Liver (tissue), 9 donors: ENCODE data around the gene MARS1. TPM values are rescaled to one million over a fixed set of nuclear protein-coding genes. Genes with fewer than 3 reads are reported as not detected.

Experiments used
- DNase-seq: peaks from one replicate; pipeline ENCODE4 v3.0.0-alpha.2; 2017; ENCODE audit warnings: low spot score
- H3K27ac ChIP-seq, 2 donors: one replicate each; pipeline ENCODE4 v1.7.0; 2013; ENCODE audit warnings: inconsistent platforms in 2 of 2, low read length in 2 of 2, control low read depth in 1 of 2, low read depth in 1 of 2, mild to moderate bottlenecking in 1 of 2
- H3K27me3 ChIP-seq, 4 donors: one replicate each; pipeline versions ENCODE4 v1.6.1 to v1.7.0; 2013; ENCODE audit warnings: low read length in 3 of 4, inconsistent platforms in 1 of 4, mild to moderate bottlenecking in 1 of 4, moderate library complexity in 1 of 4; ENCODE audit not compliant: control insufficient read depth in 4 of 4, insufficient read depth in 4 of 4
- H3K36me3 ChIP-seq, 4 donors: one replicate each; pipeline versions ENCODE4 v1.6.1 to v1.7.0; 2013; ENCODE audit warnings: low read length in 3 of 4, mild to moderate bottlenecking in 3 of 4, low read depth in 1 of 4, moderate library complexity in 1 of 4; ENCODE audit not compliant: control insufficient read depth in 4 of 4, insufficient read depth in 3 of 4
- H3K4me1 ChIP-seq, 4 donors: one replicate each; pipeline versions ENCODE4 v1.6.1 to v1.7.0; 2013; ENCODE audit warnings: low read length in 3 of 4, mild to moderate bottlenecking in 3 of 4, moderate library complexity in 1 of 4; ENCODE audit not compliant: control insufficient read depth in 4 of 4, insufficient read depth in 4 of 4
- H3K4me3 ChIP-seq, 3 donors: one replicate each; pipeline versions ENCODE4 v1.6.1 to v1.7.0; 2013; ENCODE audit warnings: low read length in 3 of 3, control low read depth in 1 of 3, low read depth in 1 of 3, mild to moderate bottlenecking in 1 of 3
- H3K9ac ChIP-seq, 2 donors: one replicate each; pipeline ENCODE4 v1.7.0; 2013; ENCODE audit warnings: low read length in 2 of 2, mild to moderate bottlenecking in 2 of 2, moderate library complexity in 2 of 2, control low read depth in 1 of 2, low read depth in 1 of 2
- H3K9me3 ChIP-seq, 4 donors: one replicate each; pipeline versions ENCODE4 v1.6.1 to v1.7.0; 2013; ENCODE audit warnings: low read length in 3 of 4; ENCODE audit not compliant: control insufficient read depth in 4 of 4
- EGR1 ChIP-seq, 2 donors: IDR thresholded peaks; 2 replicates each; pipeline ENCODE4 v1.6.1; 2016 to 2018; ENCODE audit warnings: antibody characterized with exemption in 2 of 2, low read depth in 2 of 2
- FOXA1 ChIP-seq: IDR thresholded peaks from 2 replicates; pipeline ENCODE4 v1.6.1; 2016; ENCODE audit warnings: antibody characterized with exemption
- FOXA2 ChIP-seq: IDR thresholded peaks from 2 replicates; pipeline ENCODE4 v1.6.1; 2016; ENCODE audit warnings: antibody characterized with exemption
- GABPA ChIP-seq, 2 donors: IDR thresholded peaks in 1 of 2; conservative IDR thresholded peaks in 1 of 2; 2 replicates each; pipeline ENCODE4 v1.6.1; 2016; ENCODE audit warnings: antibody characterized with exemption in 2 of 2, mild to moderate bottlenecking in 1 of 2, moderate library complexity in 1 of 2
- HNF4A ChIP-seq, 2 donors: conservative IDR thresholded peaks; 2 replicates each; pipeline ENCODE4 v1.6.1; 2016; ENCODE audit warnings: antibody characterized with exemption in 2 of 2, mild to moderate bottlenecking in 2 of 2
- HNF4G ChIP-seq: IDR thresholded peaks from 2 replicates; pipeline ENCODE4 v1.6.1; 2016; ENCODE audit warnings: antibody characterized with exemption
- JUND ChIP-seq, 2 donors: IDR thresholded peaks; 2 replicates each; pipeline ENCODE4 v1.6.1; 2016; ENCODE audit warnings: antibody characterized with exemption in 2 of 2
- RAD21 ChIP-seq, 2 donors: IDR thresholded peaks; 2 replicates each; pipeline ENCODE4 v1.6.1; 2016; ENCODE audit warnings: antibody characterized with exemption in 2 of 2, mild to moderate bottlenecking in 2 of 2
- RXRA ChIP-seq, 2 donors: IDR thresholded peaks; 2 replicates each; pipeline ENCODE4 v1.6.1; 2017 to 2018; ENCODE audit warnings: antibody characterized with exemption in 2 of 2, mild to moderate bottlenecking in 1 of 2
- SP1 ChIP-seq: IDR thresholded peaks from 2 replicates; pipeline ENCODE4 v1.6.1; 2018; ENCODE audit warnings: antibody characterized with exemption, mild to moderate bottlenecking
- WGBS: extraction: QIAGEN DNeasy Blood & Tissue Kit; methylation state at CpG from one replicate; pipeline ENCODE4 v1.1.7; 2013; 5-methylcytosine and 5-hydroxymethylcytosine counted together
- polyA plus RNA-seq, 2 donors: library from polyadenylated mRNA; stranded (reverse) in 1 of 2; unstranded in 1 of 2; fragments of 200-250 nt in 1 of 2; fragments of >200 nt in 1 of 2; fragmentation: Nextera tagmentation in 1 of 2; extraction: Ambion mirVana in 1 of 2; gene quantifications; one replicate each; pipeline versions ENCODE4 v1.2.1 to v1.2.3, GENCODE V29; 2013 to 2015
- total RNA-seq, 2 donors: library from RNA; depleted of rRNA; stranded (reverse); fragments of >200 nt; gene quantifications; one replicate each; pipeline ENCODE4 v1.2.3, GENCODE V29; 2014
- TF ChIP-seq, protein P1 (sequence below): IDR thresholded peaks from 2 replicates; pipeline ENCODE4 v1.6.1; 2016; ENCODE audit warnings: antibody characterized with exemption
- TF ChIP-seq, protein P2 (sequence below): IDR thresholded peaks from 2 replicates; pipeline ENCODE4 v1.6.1; 2016; ENCODE audit warnings: antibody characterized with exemption
- TF ChIP-seq, protein P3 (sequence below): fragments of 150-350 bp; IDR thresholded peaks from 2 replicates; pipeline ENCODE4 v1.5.1; 2017; ENCODE audit warnings: improper control_type of control experiment, low read depth, low read length; ENCODE audit not compliant: missing input control
- TF ChIP-seq, protein P4 (sequence below): IDR thresholded peaks from 2 replicates; pipeline ENCODE4 v1.6.1; 2016; ENCODE audit warnings: antibody characterized with exemption, mild to moderate bottlenecking
- TF ChIP-seq, protein P5 (sequence below): IDR thresholded peaks from 2 replicates; pipeline ENCODE4 v1.6.1; 2016; ENCODE audit warnings: antibody characterized with exemption
- donor health status: healthy.
- donor health status: healthy.
- donor health status: healthy.
- donor health status: healthy.
- donor health status: healthy.

MARS1 gene
- total and polyA plus RNA-seq, 4 donors: 43.9 to 83.3 (median 56.0) TPM

DNA sequence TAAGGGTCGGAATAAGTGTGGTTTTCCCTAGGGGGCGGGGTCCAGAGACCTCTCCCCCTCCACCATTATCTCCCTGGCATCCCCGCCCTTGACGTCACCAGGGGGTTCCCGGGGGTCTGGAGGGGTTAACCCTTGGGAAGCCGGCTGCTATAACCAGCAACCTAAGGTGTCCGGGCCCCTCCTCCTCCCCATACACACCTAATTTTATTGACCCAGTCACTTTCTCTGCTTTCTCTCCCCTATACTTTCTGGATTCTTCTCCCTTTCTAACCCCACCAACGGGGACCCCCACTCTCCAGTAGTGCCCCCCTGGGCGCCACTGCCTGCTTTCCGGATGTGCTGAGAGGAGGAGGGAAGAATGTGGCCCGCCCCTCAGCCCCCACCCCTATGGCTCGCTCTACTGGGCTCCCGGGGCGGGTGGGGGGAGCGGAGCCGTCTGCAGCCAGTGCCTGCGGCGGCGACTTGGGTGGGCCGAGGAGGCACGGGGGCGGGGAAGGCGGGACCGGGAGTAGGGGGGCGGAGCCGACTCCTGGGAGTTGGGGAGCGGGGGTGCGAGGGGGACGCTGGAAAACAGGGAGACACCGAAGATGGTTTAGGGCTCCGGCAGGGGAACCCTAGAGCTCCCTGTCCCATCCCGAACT lies 26.5 kb upstream of the MARS1 start:
- no peaks in the 10 kb centered on the region for H3K9me3 ChIP-seq
- H3K4me3 ChIP-seq: peak overlapping the region; percentile 52 to 60 (median 55)
- DNase-seq: no peak
- H3K36me3 ChIP-seq: no peaks in the 10 kb centered on the region
- 1% methylated on average over 32 of the region's 32 CpGs for WGBS
- H3K27ac ChIP-seq: peak overlapping the region; percentile 27 to 77
- no peaks in the 10 kb centered on the region for H3K27me3 ChIP-seq
- H3K4me1 ChIP-seq: peaks cover 7 to 38% (median 20%) of the 10 kb centered on the region in 4 donors
- no peak for TF ChIP-seq GABPA (IDR thresholded peaks at IDR 0.05 in 1 of 2, conservative IDR thresholded peaks at IDR 0.05 in 1 of 2)
- TF ChIP-seq, protein P1, sequence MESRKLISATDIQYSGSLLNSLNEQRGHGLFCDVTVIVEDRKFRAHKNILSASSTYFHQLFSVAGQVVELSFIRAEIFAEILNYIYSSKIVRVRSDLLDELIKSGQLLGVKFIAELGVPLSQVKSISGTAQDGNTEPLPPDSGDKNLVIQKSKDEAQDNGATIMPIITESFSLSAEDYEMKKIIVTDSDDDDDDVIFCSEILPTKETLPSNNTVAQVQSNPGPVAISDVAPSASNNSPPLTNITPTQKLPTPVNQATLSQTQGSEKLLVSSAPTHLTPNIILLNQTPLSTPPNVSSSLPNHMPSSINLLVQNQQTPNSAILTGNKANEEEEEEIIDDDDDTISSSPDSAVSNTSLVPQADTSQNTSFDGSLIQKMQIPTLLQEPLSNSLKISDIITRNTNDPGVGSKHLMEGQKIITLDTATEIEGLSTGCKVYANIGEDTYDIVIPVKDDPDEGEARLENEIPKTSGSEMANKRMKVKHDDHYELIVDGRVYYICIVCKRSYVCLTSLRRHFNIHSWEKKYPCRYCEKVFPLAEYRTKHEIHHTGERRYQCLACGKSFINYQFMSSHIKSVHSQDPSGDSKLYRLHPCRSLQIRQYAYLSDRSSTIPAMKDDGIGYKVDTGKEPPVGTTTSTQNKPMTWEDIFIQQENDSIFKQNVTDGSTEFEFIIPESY: no peak
- no peak for TF ChIP-seq HNF4G
- no peak for TF ChIP-seq FOXA1
- no peak for TF ChIP-seq EGR1 (IDR thresholded peaks at IDR 0.05; ENCODE audit: low read depth in 2 of 2)
- TF ChIP-seq, protein P2, sequence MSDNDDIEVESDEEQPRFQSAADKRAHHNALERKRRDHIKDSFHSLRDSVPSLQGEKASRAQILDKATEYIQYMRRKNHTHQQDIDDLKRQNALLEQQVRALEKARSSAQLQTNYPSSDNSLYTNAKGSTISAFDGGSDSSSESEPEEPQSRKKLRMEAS: no peak
- TF ChIP-seq, protein P3, sequence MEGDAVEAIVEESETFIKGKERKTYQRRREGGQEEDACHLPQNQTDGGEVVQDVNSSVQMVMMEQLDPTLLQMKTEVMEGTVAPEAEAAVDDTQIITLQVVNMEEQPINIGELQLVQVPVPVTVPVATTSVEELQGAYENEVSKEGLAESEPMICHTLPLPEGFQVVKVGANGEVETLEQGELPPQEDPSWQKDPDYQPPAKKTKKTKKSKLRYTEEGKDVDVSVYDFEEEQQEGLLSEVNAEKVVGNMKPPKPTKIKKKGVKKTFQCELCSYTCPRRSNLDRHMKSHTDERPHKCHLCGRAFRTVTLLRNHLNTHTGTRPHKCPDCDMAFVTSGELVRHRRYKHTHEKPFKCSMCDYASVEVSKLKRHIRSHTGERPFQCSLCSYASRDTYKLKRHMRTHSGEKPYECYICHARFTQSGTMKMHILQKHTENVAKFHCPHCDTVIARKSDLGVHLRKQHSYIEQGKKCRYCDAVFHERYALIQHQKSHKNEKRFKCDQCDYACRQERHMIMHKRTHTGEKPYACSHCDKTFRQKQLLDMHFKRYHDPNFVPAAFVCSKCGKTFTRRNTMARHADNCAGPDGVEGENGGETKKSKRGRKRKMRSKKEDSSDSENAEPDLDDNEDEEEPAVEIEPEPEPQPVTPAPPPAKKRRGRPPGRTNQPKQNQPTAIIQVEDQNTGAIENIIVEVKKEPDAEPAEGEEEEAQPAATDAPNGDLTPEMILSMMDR: no peak
- no peak for TF ChIP-seq FOXA2
- no peak for TF ChIP-seq RAD21 (IDR thresholded peaks at IDR 0.05)
- TF ChIP-seq HNF4A (conservative IDR thresholded peaks at IDR 0.05): no peak
- no peak for TF ChIP-seq RXRA (IDR thresholded peaks at IDR 0.05)
- TF ChIP-seq, protein P4, sequence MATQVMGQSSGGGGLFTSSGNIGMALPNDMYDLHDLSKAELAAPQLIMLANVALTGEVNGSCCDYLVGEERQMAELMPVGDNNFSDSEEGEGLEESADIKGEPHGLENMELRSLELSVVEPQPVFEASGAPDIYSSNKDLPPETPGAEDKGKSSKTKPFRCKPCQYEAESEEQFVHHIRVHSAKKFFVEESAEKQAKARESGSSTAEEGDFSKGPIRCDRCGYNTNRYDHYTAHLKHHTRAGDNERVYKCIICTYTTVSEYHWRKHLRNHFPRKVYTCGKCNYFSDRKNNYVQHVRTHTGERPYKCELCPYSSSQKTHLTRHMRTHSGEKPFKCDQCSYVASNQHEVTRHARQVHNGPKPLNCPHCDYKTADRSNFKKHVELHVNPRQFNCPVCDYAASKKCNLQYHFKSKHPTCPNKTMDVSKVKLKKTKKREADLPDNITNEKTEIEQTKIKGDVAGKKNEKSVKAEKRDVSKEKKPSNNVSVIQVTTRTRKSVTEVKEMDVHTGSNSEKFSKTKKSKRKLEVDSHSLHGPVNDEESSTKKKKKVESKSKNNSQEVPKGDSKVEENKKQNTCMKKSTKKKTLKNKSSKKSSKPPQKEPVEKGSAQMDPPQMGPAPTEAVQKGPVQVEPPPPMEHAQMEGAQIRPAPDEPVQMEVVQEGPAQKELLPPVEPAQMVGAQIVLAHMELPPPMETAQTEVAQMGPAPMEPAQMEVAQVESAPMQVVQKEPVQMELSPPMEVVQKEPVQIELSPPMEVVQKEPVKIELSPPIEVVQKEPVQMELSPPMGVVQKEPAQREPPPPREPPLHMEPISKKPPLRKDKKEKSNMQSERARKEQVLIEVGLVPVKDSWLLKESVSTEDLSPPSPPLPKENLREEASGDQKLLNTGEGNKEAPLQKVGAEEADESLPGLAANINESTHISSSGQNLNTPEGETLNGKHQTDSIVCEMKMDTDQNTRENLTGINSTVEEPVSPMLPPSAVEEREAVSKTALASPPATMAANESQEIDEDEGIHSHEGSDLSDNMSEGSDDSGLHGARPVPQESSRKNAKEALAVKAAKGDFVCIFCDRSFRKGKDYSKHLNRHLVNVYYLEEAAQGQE: no peak
- TF ChIP-seq SP1: no peak
- TF ChIP-seq, protein P5, sequence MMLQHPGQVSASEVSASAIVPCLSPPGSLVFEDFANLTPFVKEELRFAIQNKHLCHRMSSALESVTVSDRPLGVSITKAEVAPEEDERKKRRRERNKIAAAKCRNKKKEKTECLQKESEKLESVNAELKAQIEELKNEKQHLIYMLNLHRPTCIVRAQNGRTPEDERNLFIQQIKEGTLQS: no peak
- no peak for TF ChIP-seq JUND (IDR thresholded peaks at IDR 0.05)
- peak overlapping the region in 1 of 2 donors; percentile 72 for H3K9ac ChIP-seq

DNA sequence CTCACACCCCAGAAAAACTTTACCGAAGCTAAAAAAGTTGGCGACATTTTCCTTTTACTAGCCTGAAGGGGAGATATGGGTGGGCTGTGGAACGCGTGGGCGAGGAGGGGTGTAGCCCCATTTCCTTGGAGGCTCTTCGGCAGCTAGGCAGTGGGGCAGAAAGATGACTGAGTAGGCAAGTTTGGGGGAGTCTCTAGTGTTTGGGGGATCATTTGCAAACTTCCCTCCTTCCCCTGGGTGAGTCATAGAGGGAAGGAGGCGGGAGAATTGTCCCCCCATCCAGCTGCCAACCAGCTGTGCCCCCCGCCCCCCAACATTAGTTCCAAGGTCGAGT lies 26.0 kb upstream of the MARS1 start:
- Histone ChIP-seq H3K27me3 (no peaks in the 10 kb centered on the region), H3K9ac (peak overlapping the region in 1 of 2 donors; percentile 72), H3K36me3 (no peaks in the 10 kb centered on the region), H3K4me3 (peak overlapping the region; percentile 52 to 60 (median 55)), H3K27ac (peak overlapping the region; percentile 27 to 77), H3K9me3 (no peaks in the 10 kb centered on the region), H3K4me1 (peaks cover 7 to 34% (median 20%) of the 10 kb centered on the region in 4 donors)
- TF ChIP-seq HNF4G (no peak), EGR1 (IDR thresholded peaks at IDR 0.05; ENCODE audit: low read depth in 2 of 2) (peak in 1 of 2 donors; percentile 34)
- DNase-seq: no peak
- WGBS: under 1% methylated on average over 9 of the region's 9 CpGs
